Activated naive CD4-positive, alpha-beta T cell treated with anti-CD3 and anti-CD28 coated beads for 36 hours (primary cell): ENCODE data around the gene EFCAB12. TPM values are rescaled to one million over a fixed set of nuclear protein-coding genes. Genes with fewer than 3 reads are reported as not detected.

Experiments used
- CTCF ChIA-PET: fragments of 350-600 bp; sonication (Branson Sonifier 250); formaldehyde crosslinking; loops from one replicate; lab custom pipeline; 2021; ENCODE audit warnings: antibody characterized with exemption; lab: Charles Lee
- DNase-seq: peaks from one replicate; pipeline ENCODE4 v3.0.0-alpha.2; 2020
- H3K27ac Mint-ChIP-seq: one replicate; pipeline ENCODE4 v1.8.0; 2021; ENCODE audit warnings: mild to moderate bottlenecking, mixed read lengths
- H3K27me3 Mint-ChIP-seq: one replicate; pipeline ENCODE4 v1.8.0; 2021; ENCODE audit warnings: low read depth, mixed read lengths
- H3K36me3 Mint-ChIP-seq: one replicate; pipeline ENCODE4 v1.8.0; 2021; ENCODE audit warnings: low read depth, mixed read lengths
- H3K4me1 Mint-ChIP-seq: one replicate; pipeline ENCODE4 v1.8.0; 2021; ENCODE audit warnings: low read depth, mixed read lengths
- H3K4me3 Mint-ChIP-seq: one replicate; pipeline ENCODE4 v1.8.0; 2021; ENCODE audit warnings: mild to moderate bottlenecking, moderate library complexity, mixed read lengths
- H3K9me3 Mint-ChIP-seq: one replicate; pipeline ENCODE4 v1.8.0; 2021; ENCODE audit warnings: mixed read lengths
- intact Hi-C: fragments of 100-400 bp; cut with micrococcal nuclease; formaldehyde crosslinking; loops from one replicate; pipeline ENCODE4 v1.15.1; 2023
- total RNA-seq, 2 experiments: library from RNA; stranded (reverse); gene quantifications; one replicate each; pipeline ENCODE4 v1.2.3, GENCODE V29; 2021

EFCAB12 gene
- total RNA-seq, 2 experiments from 2014 or later: 0.37 to 0.81 TPM

GRCh38 chr3:129358177-129358771 is 70.2 kb downstream of the EFCAB12 start:
- DNase-seq: no peak
- no peak overlapping the region for H3K27ac Mint-ChIP-seq
- H3K9me3 Mint-ChIP-seq: no peaks in the 10 kb centered on the region
- H3K27me3 Mint-ChIP-seq: no peaks in the 10 kb centered on the region
- no peaks in the 10 kb centered on the region for H3K36me3 Mint-ChIP-seq
- no peaks in the 10 kb centered on the region for H3K4me1 Mint-ChIP-seq
- H3K4me3 Mint-ChIP-seq: no peak overlapping the region
- CTCF ChIA-PET: no interaction called here
- intact Hi-C loops: no loop called here

- intact Hi-C loops: no loop called here
- H3K36me3 Mint-ChIP-seq: no peaks in the 10 kb centered on the region
- H3K4me3 Mint-ChIP-seq: no peak overlapping the region
- H3K27ac Mint-ChIP-seq: no peak overlapping the region
- CTCF ChIA-PET: no interaction called here
- no peaks in the 10 kb centered on the region for H3K9me3 Mint-ChIP-seq
- H3K4me1 Mint-ChIP-seq: no peaks in the 10 kb centered on the region
- no peak for DNase-seq
- no peaks in the 10 kb centered on the region for H3K27me3 Mint-ChIP-seq
Observed at GRCh38 chr3:129357616-129358015, 70.8 kb downstream of the EFCAB12 start.

- H3K4me1 Mint-ChIP-seq: no peaks in the 10 kb centered on the region
- no peaks in the 10 kb centered on the region for H3K27me3 Mint-ChIP-seq
- no peaks in the 10 kb centered on the region for H3K36me3 Mint-ChIP-seq
- no peak for DNase-seq
- intact Hi-C loops: no loop called here
- H3K4me3 Mint-ChIP-seq: no peak overlapping the region
- H3K27ac Mint-ChIP-seq: no peak overlapping the region
- CTCF ChIA-PET: no interaction called here
- H3K9me3 Mint-ChIP-seq: no peaks in the 10 kb centered on the region
Observed at GRCh38 chr3:129356756-129357425, 71.5 kb downstream of the EFCAB12 start.

GRCh38 chr3:129353589-129353941 is 74.9 kb downstream of the EFCAB12 start:
- H3K27ac Mint-ChIP-seq: no peak overlapping the region
- no peaks in the 10 kb centered on the region for H3K4me1 Mint-ChIP-seq
- intact Hi-C loops: no loop called here
- no peak for DNase-seq
- no peaks in the 10 kb centered on the region for H3K36me3 Mint-ChIP-seq
- no peaks in the 10 kb centered on the region for H3K27me3 Mint-ChIP-seq
- H3K9me3 Mint-ChIP-seq: no peaks in the 10 kb centered on the region
- H3K4me3 Mint-ChIP-seq: no peak overlapping the region
- CTCF ChIA-PET: interaction anchor here (0.6 to 1.3 kb wide), 3 partner anchors 10 to 117 kb away, joined by 3 to 4 read pairs (median 3); no protein-coding TSS in a partner anchor

- Mint-ChIP-seq H3K9me3 (no peaks in the 10 kb centered on the region), H3K4me1 (no peaks in the 10 kb centered on the region), H3K27me3 (no peaks in the 10 kb centered on the region), H3K4me3 (no peak overlapping the region), H3K36me3 (no peaks in the 10 kb centered on the region), H3K27ac (no peak overlapping the region)
- no peak for DNase-seq
- intact Hi-C loops: no loop called here
- CTCF ChIA-PET: interaction anchor here (0.6 to 1.3 kb wide), 3 partner anchors 9 to 116 kb away, joined by 3 to 4 read pairs (median 3); no protein-coding TSS in a partner anchor
Observed at GRCh38 chr3:129352650-129353588, 75.5 kb downstream of the EFCAB12 start.

GRCh38 chr3:129352045-129352444 is 76.4 kb downstream of the EFCAB12 start:
- no peak overlapping the region for H3K27ac Mint-ChIP-seq
- DNase-seq: no peak

More at GRCh38 chr3:129352045-129352444, 76.4 kb downstream of the EFCAB12 start:
- Mint-ChIP-seq H3K9me3 (no peaks in the 10 kb centered on the region), H3K27me3 (no peaks in the 10 kb centered on the region), H3K4me3 (no peak overlapping the region), H3K4me1 (peaks cover under 1% of the 10 kb centered on the region), H3K36me3 (no peaks in the 10 kb centered on the region)
- CTCF ChIA-PET: no interaction called here
- intact Hi-C loops: no loop called here

Other genes starting within 250 kb of the EFCAB12 start
- 100 to 1,000 TPM; 490 to 500 TPM for gene CNBP, start 244.7 kb downstream of the EFCAB12 start, total RNA-seq
- gene COPG1, start 179.0 kb downstream of the EFCAB12 start, total RNA-seq: 100 to 1,000 TPM; 125 to 128 TPM
- 10 to 100 TPM; 35.0 to 35.8 TPM for gene HMCES, start 149.8 kb downstream of the EFCAB12 start, total RNA-seq
- gene MBD4, start 11.3 kb upstream of the EFCAB12 start, total RNA-seq: 10 to 100 TPM; 50.9 to 51.0 TPM
- 10 to 100 TPM; 27.8 to 32.4 TPM for gene IFT122, start 11.6 kb upstream of the EFCAB12 start, total RNA-seq
- gene RHO, start 100.0 kb upstream of the EFCAB12 start, total RNA-seq: not detected
- gene H1-8, start 114.5 kb upstream of the EFCAB12 start, total RNA-seq: not detected
- gene PLXND1, start 178.0 kb upstream of the EFCAB12 start, total RNA-seq: 1 to 10 TPM; 5.1 to 6.2 TPM